Erythroblast (primary cell): ENCODE results near the gene ANO4.

Experiments
- GATA1 ChIP-seq: IDR thresholded peaks from 2 replicates; pipeline ENCODE4 v1.6.1; 2011; ENCODE audit warnings: low read depth, mild to moderate bottlenecking, control low read depth, low read length, moderate library complexity
- POLR2A ChIP-seq: IDR thresholded peaks from 2 replicates; pipeline ENCODE4 v1.6.1; 2011; ENCODE audit warnings: mild to moderate bottlenecking, low read length

- no peak for TF ChIP-seq POLR2A
- no peak for TF ChIP-seq GATA1
Measured at GRCh38 chr12:100796621-100797020, 2.0 kb downstream of the ANO4 start.
